Measurements from ENCODE around the gene SLC66A2. TPM values are rescaled to one million over a fixed set of nuclear protein-coding genes. Genes with fewer than 3 reads are reported as not detected.

Gene SLC66A2
- total RNA-seq, 1 experiment from 2014 or later: 19.5 TPM

DNA sequence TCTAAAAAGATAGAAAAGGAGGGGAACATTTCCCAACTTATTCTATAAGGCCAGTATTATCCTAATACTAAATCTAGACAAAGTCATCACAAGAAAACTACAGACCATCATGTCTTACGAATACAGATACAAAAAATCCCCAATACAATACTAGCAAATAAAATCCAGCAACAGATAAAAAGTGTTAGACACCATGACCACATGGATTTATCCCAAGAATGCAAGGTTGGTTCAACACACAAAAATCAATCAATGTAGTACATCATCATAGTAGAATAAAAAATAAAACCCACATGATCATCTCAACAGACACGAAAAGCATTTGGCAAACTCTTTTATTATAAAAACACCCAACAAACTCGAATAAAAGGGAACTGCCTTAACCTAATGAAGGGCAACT is 18.5 kb downstream of the SLC66A2 start:
- ChIA-PET POLR2A (no interaction called here), CTCF (no interaction called here)
- no TSS peak for BruUV-seq (replicated peaks)
- Histone ChIP-seq H3K27me3 (replicated peaks; ENCODE audit: control insufficient read depth, insufficient read depth, low read length) (no peaks in the 10 kb centered on the region), H3K4me1 (peaks cover 6% of the 10 kb centered on the region), H3K36me3 (ENCODE audit: control insufficient read depth, insufficient read depth, low read length) (peaks cover 2% of the 10 kb centered on the region), H3K4me3 (ENCODE audit: low read depth, low read length) (no peak overlapping the region), H3K9me3 (no peaks in the 10 kb centered on the region)
- no peaks in the 10 kb centered on the region for H3K27me3 Mint-ChIP-seq (ENCODE audit: insufficient read depth, unreplicated experiment)
- peaks cover 29% of the 10 kb centered on the region for H3K36me3 Mint-ChIP-seq (ENCODE audit: insufficient read depth, unreplicated experiment)
- intact Hi-C loops (cut with micrococcal nuclease; ENCODE audit: unreplicated experiment): no loop called here
- peaks cover 7% of the 10 kb centered on the region for H3K9me3 Mint-ChIP-seq (ENCODE audit: unreplicated experiment)
- H3K4me3 Mint-ChIP-seq (ENCODE audit: unreplicated experiment): no peak overlapping the region
- TF ChIP-seq, protein P1, sequence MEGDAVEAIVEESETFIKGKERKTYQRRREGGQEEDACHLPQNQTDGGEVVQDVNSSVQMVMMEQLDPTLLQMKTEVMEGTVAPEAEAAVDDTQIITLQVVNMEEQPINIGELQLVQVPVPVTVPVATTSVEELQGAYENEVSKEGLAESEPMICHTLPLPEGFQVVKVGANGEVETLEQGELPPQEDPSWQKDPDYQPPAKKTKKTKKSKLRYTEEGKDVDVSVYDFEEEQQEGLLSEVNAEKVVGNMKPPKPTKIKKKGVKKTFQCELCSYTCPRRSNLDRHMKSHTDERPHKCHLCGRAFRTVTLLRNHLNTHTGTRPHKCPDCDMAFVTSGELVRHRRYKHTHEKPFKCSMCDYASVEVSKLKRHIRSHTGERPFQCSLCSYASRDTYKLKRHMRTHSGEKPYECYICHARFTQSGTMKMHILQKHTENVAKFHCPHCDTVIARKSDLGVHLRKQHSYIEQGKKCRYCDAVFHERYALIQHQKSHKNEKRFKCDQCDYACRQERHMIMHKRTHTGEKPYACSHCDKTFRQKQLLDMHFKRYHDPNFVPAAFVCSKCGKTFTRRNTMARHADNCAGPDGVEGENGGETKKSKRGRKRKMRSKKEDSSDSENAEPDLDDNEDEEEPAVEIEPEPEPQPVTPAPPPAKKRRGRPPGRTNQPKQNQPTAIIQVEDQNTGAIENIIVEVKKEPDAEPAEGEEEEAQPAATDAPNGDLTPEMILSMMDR (IDR thresholded peaks at IDR 0.05; ENCODE audit: insufficient read depth in 1 of 2, low read depth in 1 of 2, low read length in 1 of 2, severe bottlenecking in 1 of 2, unreplicated experiment in 1 of 2): no peak
- DNase-seq: no peak
- no peak overlapping the region for H3K27ac Mint-ChIP-seq (ENCODE audit: unreplicated experiment)
- H3K4me1 Mint-ChIP-seq (ENCODE audit: low read depth, unreplicated experiment): peaks cover 7% of the 10 kb centered on the region

- ChIA-PET CTCF (no interaction called here), POLR2A (no interaction called here)
- Histone ChIP-seq H3K9me3 (no peaks in the 10 kb centered on the region), H3K27me3 (replicated peaks; ENCODE audit: control insufficient read depth, insufficient read depth, low read length) (no peaks in the 10 kb centered on the region), H3K4me1 (peaks cover 6% of the 10 kb centered on the region), H3K4me3 (ENCODE audit: low read depth, low read length) (no peak overlapping the region), H3K36me3 (ENCODE audit: control insufficient read depth, insufficient read depth, low read length) (peaks cover 2% of the 10 kb centered on the region)
- no peak overlapping the region for H3K4me3 Mint-ChIP-seq (ENCODE audit: unreplicated experiment)
- peaks cover 29% of the 10 kb centered on the region for H3K36me3 Mint-ChIP-seq (ENCODE audit: insufficient read depth, unreplicated experiment)
- H3K27me3 Mint-ChIP-seq (ENCODE audit: insufficient read depth, unreplicated experiment): no peaks in the 10 kb centered on the region
- intact Hi-C loops (cut with micrococcal nuclease; ENCODE audit: unreplicated experiment): no loop called here
- H3K9me3 Mint-ChIP-seq (ENCODE audit: unreplicated experiment): peaks cover 7% of the 10 kb centered on the region
- H3K4me1 Mint-ChIP-seq (ENCODE audit: low read depth, unreplicated experiment): peaks cover 7% of the 10 kb centered on the region
- BruUV-seq (replicated peaks): no TSS peak
- no peak for DNase-seq
- H3K27ac Mint-ChIP-seq (ENCODE audit: unreplicated experiment): no peak overlapping the region
- TF ChIP-seq, protein P1 (IDR thresholded peaks at IDR 0.05; ENCODE audit: insufficient read depth in 1 of 2, low read depth in 1 of 2, low read length in 1 of 2, severe bottlenecking in 1 of 2, unreplicated experiment in 1 of 2): no peak
These were observed 20.0 kb downstream of the SLC66A2 start for GRCh38 chr18:79931475-79931874.

- H3K4me1 ChIP-seq: peaks cover 1% of the 10 kb centered on the region
- H3K4me3 ChIP-seq (ENCODE audit: low read depth, low read length): no peak overlapping the region
- H3K36me3 ChIP-seq (ENCODE audit: control insufficient read depth, insufficient read depth, low read length): peaks cover 2% of the 10 kb centered on the region
- no peaks in the 10 kb centered on the region for H3K27me3 ChIP-seq (replicated peaks; ENCODE audit: control insufficient read depth, insufficient read depth, low read length)
- BruUV-seq (replicated peaks): no TSS peak
- DNase-seq: no peak
- Mint-ChIP-seq H3K27me3 (ENCODE audit: insufficient read depth, unreplicated experiment) (no peaks in the 10 kb centered on the region), H3K27ac (ENCODE audit: unreplicated experiment) (no peak overlapping the region), H3K36me3 (ENCODE audit: insufficient read depth, unreplicated experiment) (peaks cover 29% of the 10 kb centered on the region), H3K4me1 (ENCODE audit: low read depth, unreplicated experiment) (peaks cover 7% of the 10 kb centered on the region), H3K4me3 (ENCODE audit: unreplicated experiment) (no peak overlapping the region), H3K9me3 (ENCODE audit: unreplicated experiment) (peaks cover 7% of the 10 kb centered on the region)
- TF ChIP-seq, protein P1 (IDR thresholded peaks at IDR 0.05; ENCODE audit: insufficient read depth in 1 of 2, low read depth in 1 of 2, low read length in 1 of 2, severe bottlenecking in 1 of 2, unreplicated experiment in 1 of 2): no peak
- H3K9me3 ChIP-seq: no peaks in the 10 kb centered on the region
- POLR2A ChIA-PET: no interaction called here
- intact Hi-C loops (cut with micrococcal nuclease; ENCODE audit: unreplicated experiment): no loop called here
- CTCF ChIA-PET: no interaction called here
These were observed 21.3 kb downstream of the SLC66A2 start for GRCh38 chr18:79930020-79930642.
